ENCODE results near the gene CHKA. TPM values are rescaled to one million over a fixed set of nuclear protein-coding genes. Genes with fewer than 3 reads are reported as not detected.

Gene CHKA
- total and polyA plus RNA-seq, 2 of the 8 experiments (the other 6 are each of a cell fraction or from before 2014, with no cell fraction given) = 61.2 to 86.6 TPM

DNA sequence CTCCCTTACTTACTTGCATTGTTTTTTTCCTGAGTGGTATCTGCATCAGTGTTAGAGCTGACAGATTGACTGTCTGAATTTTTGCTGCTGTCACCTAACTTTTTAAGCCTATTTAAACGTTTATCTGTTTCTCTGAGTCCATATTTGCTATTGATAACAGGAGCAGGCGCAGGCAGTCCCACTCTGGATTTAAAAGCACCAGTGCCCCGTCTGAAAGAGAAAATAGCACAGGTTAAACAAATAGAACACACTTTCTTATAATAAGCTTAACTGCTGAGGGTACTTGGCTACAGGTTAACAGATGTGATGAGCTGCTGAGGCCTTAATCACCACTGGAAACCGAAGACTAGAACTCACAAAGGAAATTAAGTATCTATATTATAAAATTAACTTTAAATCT, 45.8 kb upstream of the CHKA start (continued):
- TF ChIP-seq, protein P1, sequence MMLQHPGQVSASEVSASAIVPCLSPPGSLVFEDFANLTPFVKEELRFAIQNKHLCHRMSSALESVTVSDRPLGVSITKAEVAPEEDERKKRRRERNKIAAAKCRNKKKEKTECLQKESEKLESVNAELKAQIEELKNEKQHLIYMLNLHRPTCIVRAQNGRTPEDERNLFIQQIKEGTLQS (IDR thresholded peaks at IDR 0.05; ENCODE audit: insufficient read depth, low read depth, low read length) = no peak
- TF ChIP-seq TAF1 (IDR thresholded peaks at IDR 0.05; ENCODE audit: low read depth, low read length) (no peak), EGR1 (IDR thresholded peaks at IDR 0.05; ENCODE audit: borderline replicate concordance, low read depth, low read length) (no peak), ZNF274 (IDR thresholded peaks at IDR 0.05; ENCODE audit: borderline replicate concordance, extremely low read depth, low read length) (no peak), CHD1 (IDR thresholded peaks at IDR 0.05; ENCODE audit: low read depth, low read length) (no peak)
- TF ChIP-seq, protein P2, sequence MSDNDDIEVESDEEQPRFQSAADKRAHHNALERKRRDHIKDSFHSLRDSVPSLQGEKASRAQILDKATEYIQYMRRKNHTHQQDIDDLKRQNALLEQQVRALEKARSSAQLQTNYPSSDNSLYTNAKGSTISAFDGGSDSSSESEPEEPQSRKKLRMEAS (IDR thresholded peaks at IDR 0.05) = no peak

Measured in H1 (cell line).